HG03521 (cell line): ENCODE results near the gene ACTG1.
A peak's percentile ranks its signal among the peaks of the same experiment; 100 is the strongest.

Source experiments
- ATAC-seq: cut with Tn5 transposase; IDR thresholded peaks from one replicate; pipeline ENCODE4 v1.9.1; 2021; ENCODE audit warnings: mild to moderate bottlenecking, moderate library complexity; ENCODE audit not compliant: unreplicated experiment

ACTG1 gene

DNA sequence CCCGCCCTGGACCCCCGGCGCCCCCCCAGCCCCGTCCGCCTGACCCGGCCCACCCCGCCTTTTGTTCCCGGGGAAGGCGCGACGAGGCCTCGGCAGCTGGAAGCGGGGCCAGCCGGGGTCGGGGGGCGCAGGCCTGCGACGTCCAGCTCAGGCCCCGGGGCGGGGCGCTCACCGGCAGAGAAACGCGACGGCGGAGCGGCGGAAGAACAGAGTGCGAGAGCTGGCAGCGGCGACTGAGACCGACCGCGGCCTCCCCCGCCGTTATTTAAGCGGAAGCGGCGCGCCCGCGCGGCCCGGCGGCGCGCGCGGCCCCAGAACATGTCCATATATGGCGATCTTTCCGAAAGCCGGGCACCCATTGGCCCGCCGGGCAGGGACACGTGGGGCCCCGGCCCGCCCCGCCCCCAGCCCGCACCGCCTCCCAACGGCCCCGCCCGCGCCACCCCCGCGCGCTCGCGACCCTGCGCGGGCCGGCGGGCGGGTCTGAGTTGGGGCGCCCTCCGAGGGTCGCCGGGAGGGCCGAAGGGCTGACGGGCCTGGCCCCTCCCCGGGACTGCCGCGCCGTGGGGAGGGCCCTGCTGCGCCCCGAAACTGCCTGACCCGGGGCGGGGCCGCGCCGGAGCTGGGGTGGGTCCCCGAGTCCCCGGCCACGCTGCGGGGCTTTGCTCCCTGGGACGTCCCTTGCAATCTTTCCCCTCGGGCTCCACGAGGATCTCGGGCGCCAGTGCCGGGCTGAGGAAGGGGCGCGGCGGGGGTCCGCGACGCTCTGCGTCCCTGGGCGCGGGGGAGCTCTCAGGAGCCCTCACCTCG lies at the start of gene ACTG1:
TSS of gene ACTG1 (minus strand) at position 238 of the 810 bp plus-strand sequence. CDS start 445 bp downstream, outside the sequence.
- ATAC-seq: peak; percentile 41

DNA sequence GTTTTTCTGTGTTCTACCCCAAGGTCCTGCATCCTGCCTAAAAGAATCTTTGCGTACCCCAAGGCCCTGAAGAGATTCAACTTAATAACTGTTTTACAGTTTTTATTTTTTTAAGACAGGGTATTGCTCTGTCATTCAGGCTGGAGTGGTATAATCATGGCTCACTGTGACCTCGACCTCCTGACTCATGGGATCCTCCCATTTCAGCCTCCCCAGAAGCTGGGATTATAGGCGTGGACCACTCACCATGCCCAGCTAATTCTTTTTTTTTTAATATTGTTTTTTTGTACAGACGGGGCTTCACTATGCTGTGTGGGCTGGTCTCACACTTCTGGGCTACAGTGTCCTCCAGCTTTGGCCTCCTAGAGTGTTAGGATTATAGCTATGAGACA lies 48.9 kb upstream of the ACTG1 start:
- no peak for ATAC-seq

DNA sequence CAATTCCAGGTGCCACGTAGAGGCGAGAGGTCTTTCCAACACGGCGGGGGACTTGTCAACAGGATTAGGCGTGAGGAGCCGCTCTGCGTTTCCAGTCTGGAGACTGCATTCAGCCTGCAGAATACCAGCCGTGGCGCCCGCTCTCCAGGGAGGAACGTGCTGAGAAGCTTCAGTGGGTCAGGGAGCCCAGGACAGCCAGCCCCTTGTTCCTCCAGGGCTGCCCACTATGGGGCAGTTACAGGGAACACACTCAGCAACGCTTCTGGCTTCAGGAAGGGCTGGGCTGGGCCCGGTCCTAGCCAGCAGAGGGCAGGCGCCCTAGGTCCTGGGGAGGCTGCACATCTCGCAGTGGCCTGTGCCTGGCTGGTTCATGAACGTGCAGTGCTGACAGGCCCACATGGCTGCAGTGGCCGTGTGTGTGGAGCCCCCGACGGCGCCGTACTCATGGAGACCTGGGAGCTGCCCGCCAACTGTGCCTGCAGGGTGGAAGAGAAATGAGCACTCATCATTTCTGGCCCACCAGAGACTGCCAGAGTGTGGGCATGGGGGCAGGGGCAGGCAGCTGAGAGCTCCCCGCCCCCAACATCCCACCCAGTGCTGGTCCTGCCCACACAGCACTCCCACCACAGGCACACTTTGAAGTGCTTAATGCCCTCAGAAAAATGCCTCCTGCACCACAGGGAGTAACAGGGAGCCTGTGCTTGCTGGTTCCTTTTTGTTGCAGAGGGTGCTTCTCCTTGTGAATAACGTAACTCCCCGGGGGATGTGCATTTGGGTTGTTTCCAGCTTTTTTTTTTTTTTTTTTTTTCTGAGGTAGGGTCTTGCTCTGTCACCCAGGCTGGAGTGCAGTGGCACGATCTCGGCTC lies 46.6 kb upstream of the ACTG1 start:
- ATAC-seq: no peak

DNA sequence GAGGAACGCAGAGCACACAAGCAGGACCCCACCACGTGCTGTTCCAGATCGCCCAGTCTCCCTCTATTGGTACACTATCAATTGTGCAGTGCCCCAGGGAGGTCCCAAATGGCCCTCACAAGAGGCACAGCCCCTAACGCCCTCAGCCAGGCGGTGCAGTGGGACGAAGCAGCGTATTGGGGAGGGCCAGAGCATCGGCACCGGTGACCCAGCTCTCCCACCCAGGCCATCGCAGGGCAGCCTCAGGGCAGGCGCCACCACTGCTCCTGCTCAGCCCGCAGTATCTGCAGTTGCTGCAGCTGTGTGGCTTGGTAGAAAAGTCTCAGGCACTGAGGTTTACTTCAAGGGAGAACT lies 45.5 kb upstream of the ACTG1 start:
- no peak for ATAC-seq

DNA sequence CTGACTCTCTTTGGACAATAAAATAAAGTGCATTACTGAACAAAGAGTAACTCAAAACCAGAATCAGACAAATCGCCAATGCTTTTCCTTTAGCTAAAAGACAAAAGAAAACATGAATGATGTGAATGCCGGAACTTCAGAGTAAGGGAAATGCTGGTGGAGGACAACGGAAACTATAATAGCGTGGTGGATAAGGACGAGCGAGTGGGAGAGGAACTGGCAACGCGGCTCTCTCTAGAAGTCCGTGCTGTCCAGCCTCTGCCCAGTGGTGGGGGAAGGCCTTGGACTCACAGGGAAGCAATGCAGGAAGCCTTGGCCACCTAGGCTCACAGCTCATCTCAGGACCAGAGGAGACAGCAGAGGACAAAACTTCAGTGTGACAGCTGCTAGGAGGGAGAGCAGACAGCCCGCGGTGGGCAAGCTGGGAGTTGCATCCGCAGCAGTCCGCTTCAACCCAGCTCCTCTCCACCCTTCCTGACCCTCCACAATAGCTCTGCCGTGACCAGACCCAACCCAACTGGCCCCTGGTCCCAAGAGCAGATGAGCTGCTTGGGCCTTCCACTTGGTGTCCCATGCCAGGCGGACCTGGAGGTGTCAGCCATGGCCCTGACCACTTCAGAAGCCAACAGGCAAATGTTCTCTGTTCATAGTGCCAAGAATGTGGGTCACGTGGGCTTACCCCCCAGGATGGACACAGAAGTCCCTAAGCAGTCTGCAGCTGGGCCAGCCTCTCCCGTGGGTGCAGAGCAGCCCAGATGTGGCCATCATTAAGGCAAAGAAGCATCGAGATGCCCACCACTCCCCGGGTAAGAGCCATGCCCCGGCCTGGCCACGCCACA lies 44.9 kb upstream of the ACTG1 start:
- ATAC-seq: no peak

DNA sequence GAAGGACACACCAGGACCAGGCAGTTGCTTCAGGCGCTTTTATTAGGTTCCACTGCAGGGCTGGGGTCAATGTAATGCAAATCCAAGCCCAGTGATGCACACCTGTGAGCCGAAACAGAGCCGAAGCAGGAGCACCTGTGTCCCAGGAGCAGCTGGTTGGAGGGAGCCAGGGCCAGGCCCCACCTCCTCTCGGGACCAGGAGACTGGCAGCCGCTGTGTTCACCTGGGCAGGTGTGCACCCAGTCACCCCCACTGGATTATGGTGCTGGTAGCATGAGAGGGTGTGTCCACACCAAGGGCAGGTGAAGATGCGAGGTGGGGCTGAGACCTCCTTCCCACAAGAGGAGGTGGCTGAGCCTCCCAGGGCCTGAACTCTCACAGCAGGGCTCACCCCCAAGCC lies 44.3 kb upstream of the ACTG1 start:
- no peak for ATAC-seq

DNA sequence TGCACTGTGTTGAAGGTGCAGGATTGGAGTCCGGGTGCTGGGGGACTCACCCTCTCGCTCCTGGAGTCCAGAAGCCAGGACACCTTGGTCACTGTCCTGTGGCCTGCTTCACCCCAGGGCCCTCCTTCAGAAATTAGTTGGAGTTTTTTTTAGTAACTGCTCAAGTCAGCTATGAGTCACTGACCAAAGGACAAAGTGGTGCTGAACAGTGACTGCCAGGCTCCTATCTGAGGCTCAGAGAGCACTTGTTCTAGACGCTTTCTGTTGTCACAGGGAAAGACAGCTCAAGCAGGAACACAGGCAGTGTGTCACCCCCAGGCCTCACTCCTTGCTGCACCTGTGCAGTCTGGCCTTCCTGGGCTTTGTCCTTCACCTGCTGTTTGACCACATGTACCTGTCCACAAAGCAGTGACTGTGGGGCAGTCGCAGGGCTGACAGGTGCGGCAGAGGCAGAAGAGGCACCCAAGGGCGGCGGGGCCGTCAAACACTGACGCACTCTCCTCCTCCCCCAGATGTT lies 43.6 kb upstream of the ACTG1 start:
- no peak for ATAC-seq

DNA sequence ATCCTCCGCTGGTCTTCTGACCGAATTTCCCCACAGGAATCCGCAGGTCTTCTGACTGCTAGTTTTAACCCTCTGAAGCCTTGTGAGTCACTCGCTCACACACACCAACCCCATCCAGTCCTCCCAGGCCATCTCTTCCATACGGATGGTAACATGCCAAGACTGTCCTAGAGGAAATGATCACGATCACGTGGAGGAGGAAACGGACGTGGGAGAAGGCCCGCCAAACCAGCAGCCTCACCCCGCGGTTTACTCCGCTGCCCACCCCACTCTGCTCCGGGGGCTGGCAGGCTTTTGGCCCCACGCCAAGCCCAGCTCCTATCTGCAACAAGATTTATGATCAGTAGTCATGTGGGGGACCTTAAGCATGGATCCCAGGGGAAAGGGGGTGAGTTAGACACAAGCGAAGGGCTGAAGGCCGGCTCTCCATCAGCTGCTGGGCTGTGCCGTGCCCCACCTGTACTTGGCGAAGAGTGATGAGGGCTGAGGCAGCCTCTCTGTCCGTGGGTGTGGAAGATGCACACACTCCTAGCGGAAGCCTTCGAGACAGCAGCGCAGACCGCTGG lies 41.1 kb upstream of the ACTG1 start:
- ATAC-seq: no peak

DNA sequence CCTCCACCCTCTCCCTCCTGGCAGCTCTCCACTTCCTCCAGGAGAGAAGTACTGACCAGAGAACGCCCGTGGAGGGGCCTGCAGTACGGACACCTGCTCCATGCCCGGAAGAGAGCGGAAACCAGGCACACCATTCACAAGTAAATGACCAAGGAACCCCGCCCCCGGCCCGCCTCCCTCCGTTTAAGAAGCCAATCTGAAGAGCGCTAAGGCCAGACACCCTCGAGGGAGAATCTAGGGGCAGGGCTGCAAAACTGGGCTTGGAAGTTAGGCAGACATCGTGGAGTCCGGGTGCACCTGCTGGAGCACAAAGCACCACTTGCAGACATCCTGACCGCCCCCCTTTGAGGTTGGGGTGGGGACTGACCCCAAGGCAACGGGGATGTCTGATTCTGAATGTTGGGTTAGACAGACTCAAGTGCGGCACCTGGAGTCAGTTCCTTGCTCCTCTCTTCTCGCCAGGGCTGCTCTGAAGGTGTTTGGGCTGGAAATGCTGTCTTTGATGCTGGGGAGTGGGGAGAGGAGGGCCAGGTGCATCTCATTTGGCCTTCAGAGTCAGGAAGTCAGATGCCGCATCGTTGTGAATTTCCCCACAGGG lies 40.5 kb upstream of the ACTG1 start:
- ATAC-seq: no peak

DNA sequence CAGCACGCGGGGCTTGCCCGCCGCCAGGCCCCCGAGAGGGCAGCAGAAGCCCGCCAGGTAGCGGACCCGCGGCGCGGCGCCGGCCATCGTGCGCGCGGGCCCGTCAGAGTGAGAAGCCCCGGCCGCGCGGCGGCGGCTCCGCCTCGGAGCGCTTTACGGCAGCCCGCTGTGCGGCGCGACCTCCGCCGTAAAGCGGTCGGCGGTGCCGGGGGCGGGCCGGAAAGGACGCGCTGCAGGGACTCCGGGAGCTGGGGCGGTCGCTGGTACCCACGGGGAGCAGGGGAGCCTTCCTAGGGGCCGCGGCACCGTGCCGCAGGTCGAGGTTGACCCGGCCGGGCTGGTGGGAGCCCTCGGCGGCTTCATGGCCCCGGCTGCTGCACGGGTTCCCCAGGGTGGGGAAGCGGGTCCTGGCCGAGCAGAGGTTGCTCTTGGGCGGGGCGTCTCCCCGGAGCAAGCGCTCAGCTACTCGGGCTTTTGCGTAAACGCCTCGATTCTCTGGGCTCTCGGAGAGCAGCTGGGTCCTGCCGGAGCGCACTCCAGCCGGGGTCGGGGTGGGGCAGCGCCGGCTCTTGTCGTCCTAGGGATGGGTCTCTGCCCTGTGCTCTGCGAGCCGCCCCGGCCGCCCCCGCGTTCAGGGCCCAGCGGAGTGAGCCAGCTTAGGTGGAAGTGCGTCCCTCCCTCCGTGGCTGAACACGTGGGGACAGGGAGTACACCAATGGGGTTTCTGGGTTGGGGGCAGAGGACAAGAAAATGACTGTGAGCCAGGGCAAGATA lies 39.8 kb upstream of the ACTG1 start, which contains the start of gene FAAP100:
TSS of gene FAAP100 (minus strand) at position 110 of the 774 bp plus-strand sequence. CDS start at position 87, 23 bp downstream.
- ATAC-seq: no peak

DNA sequence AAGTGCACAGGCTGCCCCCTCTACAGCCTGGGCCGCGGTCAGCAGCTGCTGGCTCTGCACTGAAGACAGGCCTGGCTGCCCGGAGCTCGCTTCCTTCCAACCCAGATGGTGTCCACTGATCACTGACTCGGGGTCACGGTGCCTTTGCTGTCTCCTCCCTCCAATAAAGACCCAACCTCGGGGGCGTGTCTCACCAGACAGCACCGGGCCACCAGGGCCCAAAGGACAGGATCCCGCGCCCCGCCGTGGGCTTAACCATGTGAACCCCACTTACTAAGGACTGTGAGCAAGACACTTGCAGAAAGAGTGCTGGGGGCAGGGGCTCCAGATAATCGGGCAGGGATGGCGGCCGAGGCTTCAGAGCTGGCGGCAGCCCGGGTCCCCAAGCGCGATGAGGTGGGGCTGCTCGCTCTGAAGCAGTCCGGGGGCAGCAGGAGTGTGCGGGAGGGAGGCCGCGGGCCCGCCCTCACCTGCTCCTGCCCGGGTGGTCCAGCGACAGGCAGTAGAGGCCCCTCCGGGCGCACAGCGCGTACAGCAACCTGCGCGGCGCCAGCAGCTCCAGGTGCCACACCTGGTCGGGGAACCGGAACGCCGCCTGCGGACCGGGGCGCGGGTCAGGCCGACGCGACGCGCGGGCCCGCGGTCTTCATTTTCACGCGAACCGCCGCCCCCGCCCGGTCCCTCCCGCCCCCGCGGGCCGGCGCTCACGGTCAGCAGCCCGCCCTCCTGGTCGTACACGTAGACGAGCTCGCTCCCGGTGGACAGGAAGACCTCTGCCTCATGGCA lies 39.1 kb upstream of the ACTG1 start:
- ATAC-seq: no peak

DNA sequence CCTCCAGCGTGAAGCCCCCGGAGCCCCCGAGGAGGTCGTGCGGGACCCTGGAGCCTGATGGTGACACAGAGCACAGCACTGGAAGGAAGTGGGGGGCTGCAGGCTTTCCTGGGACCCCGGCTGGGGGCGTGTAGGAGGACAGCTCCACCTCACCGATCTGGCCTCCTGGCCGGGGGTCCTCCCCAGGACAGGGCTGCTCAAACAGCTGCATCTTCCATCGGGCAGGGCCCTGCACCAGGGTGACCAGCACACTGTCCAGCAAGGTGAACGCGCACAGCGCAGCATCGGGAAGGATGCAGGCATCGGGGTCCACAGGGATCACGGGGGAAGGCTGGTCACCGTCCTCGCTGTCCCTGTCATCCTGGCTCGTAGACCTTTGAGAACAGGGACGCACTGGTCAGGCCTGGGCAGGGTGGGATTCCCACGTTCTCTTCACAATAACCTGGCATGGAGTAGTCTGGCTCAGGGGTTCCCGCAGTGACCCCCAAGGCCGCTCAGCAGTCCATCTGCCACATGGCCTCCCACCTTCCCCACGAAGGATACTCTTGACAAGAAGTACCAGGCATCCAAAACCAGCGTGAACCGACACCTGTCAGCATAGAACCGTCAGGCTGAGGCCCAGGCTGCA lies 38.3 kb upstream of the ACTG1 start:
- ATAC-seq: no peak

DNA sequence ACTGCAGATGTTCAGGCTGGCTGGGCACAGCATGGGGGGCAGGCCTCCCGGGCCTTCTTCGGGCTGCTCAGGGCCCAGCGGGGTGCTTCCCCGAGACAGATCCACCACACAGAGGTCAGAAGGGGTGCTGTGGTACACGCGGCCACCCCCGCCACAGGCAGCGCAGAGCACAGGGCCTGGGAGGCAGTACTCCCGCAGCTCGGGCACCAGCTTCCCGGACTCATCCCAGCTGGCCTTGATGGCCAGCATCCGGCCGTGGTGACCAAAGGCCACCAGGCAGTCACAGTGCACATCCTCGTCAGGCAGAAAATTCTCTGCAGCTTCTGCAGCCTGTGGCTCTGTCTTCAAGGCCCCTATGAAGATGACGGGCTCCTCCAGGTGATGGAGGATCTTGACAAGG lies 37.7 kb upstream of the ACTG1 start:
- no peak for ATAC-seq

DNA sequence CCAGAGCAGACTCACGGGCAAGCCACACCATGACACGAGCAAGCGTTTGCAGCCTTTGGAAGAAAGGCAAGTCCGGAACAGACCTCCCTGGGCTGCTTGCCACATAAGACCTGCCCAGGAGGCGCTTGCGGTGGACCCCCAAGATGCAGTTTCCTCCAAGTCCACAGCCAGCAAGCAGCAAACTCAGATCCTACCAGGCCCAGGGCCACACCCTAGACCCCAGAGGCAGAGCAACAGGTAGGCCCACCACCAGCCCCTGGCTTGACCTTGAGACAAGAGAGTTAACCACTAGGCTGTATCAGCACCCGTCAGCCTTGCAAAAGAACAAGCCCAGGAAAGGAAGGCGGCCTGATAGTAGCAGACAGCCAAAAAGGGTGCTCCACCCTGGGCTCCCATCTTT lies 37.2 kb upstream of the ACTG1 start:
- no peak for ATAC-seq

DNA sequence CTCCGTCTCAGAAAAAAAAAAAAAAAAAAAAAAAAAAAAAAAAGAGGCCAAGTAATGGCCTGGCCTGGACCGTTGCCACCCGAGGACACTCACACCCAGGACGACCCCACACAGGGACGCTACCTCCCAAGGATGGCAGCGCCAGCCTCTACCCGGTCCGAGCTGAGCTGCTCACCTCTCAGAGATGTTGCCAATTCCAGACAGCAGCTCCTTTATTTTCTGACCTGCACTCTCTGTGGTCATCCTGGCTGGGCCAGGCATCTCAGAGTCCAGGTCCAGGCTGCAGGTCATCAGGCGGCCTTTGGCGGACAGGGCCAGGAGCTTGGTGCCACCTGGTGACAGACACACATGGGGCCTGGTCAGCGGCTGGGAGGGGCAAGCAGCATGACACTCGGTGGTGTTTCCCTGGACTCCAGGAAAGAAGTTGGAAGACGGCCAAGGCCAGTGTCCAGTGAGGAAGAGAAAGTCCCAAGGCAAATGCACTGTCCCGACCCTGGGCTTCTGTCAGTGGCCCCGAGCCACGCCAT lies 36.5 kb upstream of the ACTG1 start:
- no peak for ATAC-seq

DNA sequence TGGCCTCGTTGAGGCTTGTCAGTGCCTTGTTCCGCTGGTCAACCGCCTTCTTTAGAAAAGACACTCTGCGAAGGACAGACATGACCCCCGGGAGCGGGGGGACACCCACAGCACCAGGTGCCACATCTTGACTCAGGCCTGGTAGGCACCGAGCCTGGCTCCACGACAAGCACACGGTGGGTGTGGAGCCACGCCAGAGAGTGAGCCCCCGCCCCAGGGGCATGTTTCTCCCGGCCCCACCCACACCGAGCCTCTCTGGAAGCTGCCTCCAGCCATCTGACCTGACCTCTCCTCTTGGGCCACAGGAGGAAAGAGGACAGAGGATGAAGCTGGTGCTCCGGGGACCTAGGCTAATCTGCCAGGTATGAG lies 35.0 kb upstream of the ACTG1 start:
- no peak for ATAC-seq

DNA sequence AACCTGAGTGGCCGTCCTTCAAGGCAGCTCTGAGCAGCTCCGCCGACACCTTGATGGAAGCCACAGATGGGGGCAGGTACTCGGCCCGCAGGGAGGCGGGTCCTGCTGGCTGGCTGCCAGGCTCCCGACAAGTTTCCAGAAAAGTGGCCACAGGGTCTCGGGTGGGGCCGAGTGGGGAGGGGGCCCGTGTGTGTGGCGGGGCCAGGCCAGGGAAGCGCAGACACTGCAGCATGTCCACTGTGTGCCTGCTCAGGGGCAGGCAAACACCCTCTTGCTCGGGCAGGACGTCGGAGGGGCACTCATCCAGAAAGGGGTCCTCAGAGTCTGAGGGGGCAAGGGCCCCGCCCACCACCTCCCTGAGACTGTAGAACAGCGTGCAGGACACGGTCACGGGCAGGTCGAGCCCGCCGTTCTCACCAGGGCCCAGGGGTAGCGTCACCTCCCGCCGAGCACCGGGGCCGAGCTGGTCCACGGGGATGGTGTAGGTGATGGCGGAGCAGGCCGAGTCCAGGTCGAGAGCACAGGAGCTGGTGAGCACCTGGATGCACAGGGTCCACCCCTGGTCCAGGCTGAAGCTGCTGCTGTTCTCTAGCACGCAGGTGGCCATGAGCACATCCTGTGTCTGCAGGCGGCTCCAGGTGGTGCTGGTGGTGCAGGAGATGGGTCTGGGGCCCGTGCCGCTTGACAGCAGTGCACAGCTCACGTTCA lies 34.5 kb upstream of the ACTG1 start:
- ATAC-seq: no peak
